Stimulated activated CD4-positive, alpha-beta T cell treated with anti-CD3 and anti-CD28 coated beads, Interleukin-4, amount 100 ng/mL, for 1 hour (primary cell): Measurements from ENCODE around the gene AKAP8L.

Source experiments
- DNase-seq: peaks from one replicate; pipeline ENCODE4 v3.0.0-alpha.2; 2020

Gene AKAP8L

DNA sequence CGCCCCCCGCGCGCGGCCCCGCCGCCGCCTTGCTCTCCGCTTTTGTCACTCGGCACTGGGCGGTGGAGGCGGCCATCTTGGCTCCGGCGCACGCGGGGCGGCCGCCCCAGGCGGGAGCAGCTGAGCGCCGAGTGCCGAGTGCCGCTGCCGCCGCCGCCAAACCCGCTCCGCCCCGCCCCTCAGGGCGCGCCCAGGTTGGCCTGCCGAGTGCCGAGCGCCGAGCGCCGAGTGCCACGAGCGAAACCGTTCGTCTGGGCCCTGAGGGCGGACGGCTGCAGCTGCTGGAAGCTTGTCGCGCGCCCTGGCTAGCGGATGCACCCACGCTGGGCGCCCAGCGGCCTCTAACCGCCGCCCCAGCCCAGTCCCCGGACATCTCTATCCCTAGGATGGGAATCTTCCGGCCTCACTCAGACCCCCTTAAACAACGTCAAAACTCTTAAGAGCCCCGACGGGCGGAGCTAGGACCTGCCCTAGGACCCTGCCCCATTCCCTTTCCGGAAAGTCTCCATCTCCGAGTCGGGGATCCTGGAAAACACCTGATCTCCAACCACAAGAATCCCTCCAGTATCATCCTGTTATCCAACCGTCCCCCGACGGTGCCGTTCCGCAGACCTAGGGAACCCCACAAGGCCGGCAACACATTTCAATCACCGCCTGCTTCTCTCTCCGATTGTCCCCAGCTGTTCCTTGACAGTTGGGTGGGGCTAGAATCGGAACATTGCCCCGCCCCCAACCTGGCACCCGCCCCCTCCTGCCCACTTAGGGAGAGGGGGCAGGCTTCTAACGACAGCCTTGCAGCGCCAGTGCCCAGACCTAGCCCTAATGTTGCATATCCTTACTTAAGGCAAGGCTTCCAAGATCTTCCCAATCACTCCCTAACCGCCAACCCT, 14.1 kb upstream of the AKAP8L start:
- DNase-seq = peak; percentile 95

DNA sequence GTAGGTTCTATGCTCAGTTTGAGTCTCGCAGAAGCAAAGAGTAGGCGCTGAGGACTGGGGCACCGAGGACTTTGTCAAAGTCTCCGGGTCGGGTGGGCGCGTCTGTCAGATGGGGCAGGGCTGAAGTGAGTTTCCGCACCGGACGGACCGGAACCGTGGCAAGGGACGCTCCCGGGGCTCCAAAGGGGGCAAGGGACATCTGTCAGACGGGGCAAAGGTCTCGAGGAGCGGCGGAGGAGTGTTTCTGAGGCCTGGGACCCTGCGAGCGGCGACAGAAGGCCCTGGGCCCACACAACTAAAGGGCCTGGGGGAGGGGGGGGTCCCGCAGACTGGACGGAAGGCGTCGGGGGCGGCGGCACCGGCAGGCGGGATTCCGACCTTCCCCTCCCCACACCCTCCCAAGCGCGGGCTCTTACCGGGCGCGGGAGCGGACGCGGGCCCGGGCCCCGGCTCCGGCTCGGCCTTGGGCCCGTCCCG, 13.3 kb upstream of the AKAP8L start:
- DNase-seq = peak; percentile 26

DNA sequence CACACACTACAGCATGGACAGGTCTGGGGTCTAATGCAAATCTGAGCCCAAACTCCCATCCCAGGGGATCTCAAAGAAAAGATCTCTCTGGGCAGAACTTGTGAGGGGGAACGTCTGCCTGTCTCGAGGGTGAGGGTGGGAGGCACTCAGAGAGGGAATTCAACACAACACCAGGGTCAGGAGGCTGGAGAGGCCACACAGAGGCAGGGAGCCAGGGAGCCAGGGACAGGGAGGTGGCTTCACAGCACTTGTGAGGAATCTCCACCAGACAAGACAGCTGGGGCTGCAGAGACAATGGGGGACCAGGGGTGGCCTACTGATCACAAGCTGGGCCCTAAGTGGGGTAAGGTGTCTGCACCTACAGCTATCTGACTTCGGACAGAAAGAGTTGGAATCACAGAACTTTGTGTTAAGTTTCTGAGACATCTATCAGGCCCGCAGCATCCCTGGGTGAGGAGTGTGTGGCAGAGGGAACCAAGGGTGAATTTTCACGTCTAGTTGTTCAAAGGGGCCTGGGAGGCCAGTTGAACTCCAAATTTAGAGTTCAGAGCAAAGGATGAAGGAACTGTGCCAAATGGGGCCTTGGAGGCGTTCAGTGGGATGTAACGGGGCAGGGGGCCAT, 12.7 kb upstream of the AKAP8L start:
- no peak for DNase-seq

DNA sequence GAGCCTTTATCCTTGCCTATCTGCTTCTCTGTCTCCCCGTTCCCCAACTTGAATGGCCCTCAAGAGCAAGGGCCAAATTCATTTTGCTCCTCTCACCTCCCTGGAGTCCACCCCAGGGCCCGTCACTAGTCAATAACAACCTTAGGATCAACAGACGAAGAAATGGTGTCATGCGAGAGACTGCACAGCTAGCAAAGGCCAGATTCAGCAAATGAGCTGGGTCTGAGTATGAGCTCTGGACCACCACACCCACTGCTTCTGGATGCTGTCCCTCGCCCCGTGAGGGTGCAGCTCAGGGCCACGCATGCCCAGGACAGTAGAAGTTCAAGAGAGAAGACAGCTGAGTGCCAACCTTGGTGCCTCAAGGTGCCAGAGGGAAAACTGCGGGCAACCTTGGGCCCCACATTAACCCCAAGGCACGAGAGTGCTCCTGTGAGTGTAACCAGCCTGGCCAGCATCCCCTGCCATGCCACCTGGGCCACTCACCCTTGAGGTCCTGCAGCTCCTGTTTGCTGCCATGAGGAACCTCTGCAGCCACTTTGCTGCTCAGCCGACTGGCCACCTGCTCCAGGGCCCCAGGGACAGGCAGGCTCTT, 11.8 kb upstream of the AKAP8L start:
- DNase-seq = no peak

DNA sequence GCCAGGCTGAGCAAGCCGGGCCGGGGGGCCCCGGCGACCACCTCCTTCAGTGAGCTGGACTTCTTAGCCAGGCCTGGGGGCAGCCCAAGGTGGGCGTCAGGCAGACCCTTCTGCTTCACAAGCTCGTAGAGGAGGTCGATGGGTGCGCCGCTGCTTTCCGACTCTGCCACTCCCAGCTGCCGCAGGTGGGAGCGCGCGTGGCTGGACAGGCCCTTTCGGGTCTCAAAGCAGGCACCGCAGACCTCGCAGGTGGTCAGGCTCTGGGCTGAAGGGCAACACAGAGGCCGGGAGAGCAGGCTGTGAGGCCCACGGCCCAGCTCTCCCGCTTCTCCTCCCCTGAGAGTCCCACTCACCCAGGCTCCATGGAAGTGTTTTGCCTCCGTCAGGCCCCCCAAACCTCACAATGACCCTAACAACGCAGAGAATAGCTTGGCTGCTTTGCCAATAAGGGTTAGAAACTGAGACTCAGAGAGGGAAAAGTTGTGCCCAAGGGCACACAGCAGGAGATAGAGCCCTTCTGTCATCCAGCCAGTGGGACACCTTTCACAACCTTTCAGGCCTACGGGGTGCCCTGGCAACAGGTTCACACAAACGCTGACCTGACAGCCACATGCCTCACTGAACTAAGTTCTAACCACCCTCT, 11.2 kb upstream of the AKAP8L start:
- DNase-seq = no peak

DNA sequence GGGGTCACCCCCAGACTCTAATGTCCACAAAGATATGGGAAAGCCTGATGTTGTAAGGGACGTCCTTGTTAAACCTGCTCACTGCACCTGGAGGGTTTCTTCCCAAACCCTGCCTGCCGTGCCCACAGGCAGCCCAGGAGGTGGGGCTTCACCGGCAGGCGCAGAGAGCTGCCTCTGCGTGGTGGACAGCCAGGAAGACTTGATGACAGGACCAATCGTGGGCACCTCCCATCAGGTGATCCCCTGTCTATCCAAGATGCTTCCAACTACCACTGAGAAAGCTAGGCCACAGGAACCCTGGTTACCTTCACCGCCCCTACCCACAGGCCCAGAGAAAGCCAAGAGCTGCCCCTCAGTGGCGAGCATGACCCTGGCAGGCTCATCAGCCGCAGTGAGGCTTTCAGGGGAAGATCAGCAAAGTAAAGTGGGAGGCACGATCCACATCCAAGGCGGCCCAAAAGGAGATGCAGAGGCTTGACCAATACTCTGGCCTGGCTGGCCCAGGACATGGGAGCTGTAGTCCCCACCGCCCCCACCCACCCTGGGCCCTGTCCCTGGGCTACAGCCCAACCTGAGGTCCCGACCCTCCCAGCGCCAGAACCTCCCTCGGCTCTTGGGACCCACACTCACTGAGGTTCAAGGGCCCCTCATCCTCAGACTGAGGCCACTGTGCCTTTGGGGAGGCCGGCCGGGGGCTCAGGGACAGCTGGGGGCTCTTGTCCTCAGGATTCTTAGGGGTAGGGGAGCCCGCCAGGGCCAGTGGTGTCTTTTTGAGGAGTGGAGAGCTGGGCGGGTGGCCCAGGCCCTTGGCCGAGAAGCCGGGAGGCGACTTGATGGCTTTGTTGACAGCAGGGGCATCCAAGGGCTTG, 10.4 kb upstream of the AKAP8L start:
- no peak for DNase-seq

DNA sequence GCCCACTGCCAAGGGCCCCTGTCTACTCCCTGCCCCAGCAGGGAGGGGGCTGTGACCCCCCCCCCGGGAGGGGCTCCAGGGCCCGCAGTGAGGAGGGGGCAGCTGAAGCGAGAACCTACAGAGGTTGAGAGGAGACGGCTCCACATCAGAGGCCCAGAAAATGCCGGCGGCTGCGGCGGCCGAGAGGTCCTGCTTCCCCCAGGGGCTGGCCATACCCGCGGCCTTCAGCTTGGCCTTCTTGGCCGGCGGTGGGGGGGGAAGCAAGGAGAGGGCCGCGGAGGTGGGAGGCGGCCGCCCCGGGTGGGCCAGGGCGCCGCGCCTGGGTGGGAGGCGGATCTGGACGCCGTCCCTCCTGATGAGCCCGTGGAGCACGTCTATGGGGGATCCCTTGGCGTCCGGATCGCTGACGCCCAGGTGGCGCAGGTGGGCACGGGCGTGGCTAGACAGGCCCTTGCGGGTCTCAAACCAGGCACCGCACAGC, 9.2 kb upstream of the AKAP8L start:
- DNase-seq = no peak

DNA sequence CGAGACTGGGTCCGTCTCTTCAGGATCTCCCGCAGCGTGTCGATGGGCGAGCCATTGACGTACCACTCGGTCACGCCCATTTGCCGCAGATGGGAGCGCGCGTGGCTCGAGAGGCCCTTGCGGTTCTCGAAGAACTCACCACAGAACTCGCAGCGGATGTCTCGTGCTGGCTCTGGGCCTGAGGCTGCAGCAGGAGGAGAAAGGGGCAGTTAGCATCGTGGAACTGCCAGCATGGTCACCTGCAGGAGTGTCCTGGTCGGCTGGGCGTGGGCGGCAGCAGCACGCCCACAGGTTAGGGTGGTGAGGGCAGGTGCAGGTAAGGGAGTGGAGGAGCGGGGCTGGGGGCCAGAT, 8.5 kb upstream of the AKAP8L start:
- no peak for DNase-seq

DNA sequence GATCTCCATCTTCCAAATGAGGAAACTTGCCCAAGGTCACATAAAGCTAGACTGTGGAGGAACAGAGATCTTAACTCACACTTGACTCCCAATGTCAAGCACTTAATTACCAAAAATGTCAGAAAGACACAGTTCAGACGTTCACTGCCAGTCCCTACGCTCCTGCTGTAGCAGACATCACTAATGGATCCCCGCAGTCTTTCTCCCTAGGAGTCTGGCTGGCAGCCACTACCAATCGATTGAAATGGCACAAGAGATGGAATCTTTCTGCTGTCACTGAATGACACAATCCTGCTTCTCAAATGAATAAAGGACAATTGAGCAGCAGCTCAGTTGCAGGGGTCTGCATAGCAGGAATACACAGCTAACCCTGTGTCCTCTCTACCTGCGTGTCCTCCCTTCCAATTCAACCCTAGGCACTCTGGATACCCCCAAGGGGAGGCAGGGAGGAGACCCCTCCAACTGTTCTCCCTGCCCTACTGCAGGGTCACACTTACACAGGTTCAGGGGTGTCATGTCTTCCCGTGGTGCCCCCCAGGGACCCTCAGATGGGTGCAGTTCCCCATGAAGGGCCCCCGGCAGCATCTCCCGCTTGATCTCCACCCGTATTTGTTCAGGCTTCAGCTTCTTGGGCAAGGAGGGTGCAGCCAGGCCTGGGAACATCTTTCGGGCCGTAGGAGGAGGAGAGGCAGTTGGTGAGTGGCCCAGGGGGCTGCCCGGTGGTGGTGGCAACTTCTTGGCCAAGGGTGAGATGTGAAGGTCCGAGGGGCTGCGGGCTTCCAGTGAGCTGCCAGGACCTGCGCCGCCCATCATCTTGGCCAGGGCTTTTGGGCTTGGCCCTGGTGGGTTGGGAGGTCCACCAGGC, 7.9 kb upstream of the AKAP8L start:
- DNase-seq = no peak

DNA sequence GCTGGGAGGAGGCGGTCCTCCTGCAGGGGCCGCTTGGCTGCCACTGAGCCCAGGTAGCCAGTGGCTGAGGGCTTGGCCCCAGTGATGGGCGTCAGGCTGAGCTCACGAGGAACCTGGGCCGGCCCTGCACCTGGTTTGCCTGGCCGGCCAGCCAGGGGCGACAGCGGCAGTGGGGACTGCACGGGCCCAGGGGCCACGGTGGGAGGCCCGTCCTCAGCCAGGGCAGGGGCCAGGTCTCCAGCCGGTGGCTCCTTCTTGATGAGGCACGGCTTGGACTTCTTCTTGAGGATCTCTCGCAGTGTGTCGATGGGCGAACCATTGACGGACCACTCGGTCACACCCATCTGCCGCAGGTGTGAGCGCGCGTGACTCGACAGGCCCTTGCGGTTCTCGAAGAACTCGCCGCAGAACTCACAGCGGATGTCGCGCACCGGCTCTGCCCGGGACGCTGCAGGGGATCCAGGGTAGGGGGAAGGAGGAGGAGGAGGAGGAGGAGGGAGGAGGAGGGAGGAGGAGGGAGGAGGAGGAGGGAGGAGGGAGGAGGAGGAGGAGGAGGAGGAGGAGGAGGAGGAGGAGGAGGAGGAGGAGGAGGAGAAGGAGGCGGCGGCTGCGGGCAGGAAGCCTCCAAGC, 6.6 kb upstream of the AKAP8L start:
- no peak for DNase-seq

DNA sequence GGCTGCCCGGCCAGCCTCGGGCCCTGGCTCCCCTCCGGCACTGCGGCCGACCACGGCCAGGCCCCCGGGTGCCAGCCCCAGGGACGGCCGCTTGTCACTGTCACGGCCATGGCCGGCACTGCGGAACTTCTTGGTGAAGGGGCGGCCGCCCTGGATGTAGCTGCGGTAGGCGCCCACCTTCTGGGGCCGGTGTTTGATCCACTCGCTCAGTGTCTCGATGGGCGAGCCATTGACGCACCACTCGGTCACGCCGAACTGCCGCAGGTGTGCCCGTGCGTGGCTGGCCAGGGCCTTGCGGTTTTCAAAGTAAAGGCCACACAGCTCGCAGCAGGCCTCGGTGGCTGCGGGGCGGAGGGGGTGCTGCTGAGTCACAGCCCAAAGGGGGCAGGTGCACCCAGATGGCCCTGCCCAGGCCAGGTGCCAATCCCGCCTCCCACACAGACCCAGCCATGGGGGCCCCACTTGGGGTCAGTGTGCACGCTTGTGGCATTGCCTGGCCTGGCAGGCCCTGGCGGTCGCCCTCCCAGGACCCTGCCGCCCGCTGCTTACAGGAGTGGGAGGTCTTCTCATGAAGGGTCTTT, 6.0 kb upstream of the AKAP8L start:
- DNase-seq = no peak

DNA sequence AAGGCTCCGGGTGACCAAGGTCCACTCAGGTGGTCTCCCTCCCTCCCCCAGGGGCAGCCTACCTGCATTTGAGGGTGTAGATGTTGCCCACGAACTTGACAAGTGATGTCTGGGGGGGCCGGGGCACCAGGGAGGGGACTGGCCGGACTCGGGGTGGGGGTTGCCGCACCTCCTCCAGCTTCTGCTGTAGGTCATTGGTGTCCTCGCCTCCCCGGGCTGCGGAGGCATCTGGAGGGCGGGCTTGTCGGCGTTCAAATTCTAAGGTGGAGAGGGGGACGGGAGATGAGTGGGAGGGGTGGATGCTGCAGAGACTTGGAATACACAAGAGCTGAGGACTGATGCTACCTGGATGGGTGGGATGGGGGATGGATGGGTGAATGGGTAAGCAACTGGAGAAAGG, 5.3 kb upstream of the AKAP8L start:
- DNase-seq = no peak

DNA sequence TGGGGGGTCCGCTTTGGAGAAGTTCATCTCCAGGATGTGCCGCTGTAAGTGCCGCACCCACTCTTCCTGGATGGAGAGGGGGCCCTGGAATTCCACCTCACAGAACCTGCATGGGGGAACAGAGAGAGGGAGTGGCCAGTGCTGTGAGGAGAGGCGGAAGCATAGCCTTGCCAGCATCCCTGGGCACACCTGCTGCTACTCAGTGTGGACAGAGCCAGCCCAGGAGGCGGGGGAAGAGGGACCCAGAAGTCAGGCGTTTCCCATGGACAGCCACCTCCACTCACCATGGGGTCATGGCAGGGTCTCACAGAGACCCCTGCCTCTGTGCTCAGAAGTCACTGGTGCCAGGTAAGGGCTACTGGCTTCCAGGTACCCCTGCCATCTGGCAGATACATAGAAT, 4.3 kb upstream of the AKAP8L start:
- DNase-seq = no peak

DNA sequence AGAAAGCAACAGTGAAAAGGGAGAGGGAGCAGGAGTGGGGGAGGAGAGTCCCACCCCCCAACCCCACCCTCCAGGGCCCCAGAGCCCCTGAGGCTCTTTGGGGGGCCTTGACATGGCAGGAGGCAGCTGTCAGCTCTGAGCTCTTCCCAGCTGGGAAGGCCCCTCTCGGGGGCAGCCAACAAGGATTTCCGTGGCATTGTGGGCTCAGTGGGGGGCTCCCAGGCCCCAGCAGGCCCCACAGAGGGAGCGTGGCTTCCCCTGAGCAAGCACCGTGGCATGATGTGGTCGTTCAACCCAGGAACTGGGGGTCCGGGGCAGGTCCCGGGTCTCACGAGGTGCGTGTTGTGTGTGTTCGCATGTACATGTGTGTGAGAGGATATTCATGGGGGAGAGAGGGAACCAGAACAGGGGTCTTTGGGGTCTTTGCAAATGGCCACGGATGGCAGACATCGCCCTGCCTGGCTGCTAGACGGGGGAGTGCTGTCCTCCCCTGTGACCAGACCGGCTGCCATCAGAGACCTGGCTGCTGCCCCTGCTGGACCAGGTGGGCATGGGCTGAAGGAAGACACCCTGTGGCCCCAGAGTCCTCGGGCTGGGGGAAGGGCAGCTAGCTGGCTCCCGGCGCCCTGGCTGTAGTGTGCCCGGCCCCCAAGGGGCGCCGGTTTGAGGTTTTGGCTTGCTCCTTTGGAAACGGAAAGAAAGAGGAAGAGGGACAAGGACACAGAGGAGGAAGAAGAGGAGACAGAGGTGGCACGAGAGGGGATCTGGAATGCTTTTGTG, 3.7 kb upstream of the AKAP8L start:
- no peak for DNase-seq

DNA sequence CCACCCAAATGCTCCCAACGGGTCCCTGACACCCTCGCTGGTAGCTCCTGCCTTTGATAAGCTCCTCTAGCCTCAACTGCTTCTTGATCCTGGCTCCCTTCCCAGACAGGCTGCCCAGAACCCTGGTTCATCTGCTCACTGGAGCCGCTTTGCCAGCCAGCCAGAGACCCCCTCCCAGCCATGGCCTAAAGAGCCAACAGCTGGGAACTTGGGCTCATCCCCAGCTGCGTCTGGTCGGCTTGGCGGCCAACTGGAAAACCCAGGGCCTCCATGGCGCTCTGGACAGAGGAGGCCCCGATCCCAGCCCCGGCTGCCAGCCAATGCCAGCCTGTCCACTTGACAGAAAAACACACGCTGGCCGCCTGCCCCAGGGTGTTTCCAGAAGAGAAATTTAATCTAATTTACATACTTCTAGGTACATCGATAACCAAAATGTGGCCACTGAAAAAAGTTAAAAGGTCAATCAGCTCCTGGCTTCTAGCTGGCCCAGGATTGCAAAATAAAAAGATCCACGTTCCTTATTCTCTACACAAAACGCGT, 3.0 kb upstream of the AKAP8L start:
- DNase-seq = no peak

DNA sequence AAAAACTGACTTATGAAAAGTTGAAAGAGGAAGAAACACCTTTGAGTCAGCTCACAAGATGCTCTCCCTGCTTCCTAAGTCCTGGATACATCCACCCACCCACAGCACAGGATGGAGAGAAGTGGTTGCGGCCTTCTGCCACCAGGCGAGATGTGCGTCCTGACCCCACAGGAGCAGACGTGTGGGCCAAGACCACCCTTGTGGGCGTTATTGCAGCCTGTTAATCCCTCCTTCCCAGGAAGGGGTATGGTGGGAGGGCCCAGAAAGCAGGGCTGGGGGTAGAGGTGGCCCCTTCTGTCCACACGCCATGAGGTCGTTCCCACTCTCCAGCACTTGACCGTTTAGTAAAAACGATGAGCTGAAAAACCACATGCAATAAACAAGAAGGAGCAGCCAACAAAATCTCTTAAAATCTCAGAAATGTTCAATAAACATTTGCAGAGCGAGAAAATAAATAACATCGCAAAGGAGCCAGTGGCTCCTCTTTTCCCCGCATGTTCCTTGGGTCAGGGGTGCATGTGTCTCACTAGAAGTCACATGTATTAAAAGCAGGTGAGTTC, 2.4 kb upstream of the AKAP8L start:
- no peak for DNase-seq

DNA sequence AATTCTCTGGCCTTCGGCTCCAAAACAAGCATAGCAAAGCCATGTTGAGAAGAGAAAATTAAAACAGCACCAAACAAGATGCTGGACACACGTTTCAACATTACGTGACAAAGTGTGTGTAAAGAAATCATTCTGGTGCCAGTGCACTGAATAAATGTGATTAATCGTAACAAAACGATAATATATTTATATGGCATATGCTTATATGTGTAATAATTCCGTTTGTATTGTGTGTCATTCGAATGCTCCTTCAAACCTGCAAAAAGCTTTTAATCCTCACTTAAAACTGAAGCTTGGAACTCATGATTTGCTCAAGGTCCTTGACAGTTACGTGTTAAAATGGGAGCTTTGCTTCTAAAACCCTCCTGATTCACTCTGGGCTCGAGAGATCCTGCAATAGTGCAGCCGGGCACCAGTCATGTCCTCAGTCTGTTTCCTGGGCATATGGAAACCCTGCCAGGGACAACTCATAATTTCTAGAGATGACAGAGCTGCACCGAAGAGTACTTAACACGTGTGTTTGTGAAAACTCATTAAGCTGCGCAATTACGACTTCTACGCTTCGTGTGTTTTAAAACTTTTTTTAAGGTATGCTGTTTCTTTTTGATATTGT, 731 bp upstream of the AKAP8L start:
- DNase-seq = no peak

DNA sequence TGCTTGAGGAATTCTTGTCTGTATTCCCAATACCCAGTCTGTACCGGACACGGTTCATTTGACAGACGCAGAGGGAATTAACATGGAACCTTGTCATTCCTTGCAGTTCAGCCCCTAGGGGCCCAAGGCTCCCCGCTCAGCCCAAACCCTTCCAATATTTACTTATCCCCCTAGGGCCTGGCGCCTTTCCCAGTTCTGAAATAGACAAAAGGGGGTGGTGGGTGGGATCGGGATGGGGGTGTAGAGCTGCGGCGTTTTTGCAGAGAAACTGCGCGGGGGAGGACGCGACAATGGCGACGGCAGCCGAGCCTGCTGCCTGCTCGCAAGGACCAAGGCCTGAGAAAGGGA, 583 bp downstream of the AKAP8L start:
- DNase-seq = peak; percentile 20

DNA sequence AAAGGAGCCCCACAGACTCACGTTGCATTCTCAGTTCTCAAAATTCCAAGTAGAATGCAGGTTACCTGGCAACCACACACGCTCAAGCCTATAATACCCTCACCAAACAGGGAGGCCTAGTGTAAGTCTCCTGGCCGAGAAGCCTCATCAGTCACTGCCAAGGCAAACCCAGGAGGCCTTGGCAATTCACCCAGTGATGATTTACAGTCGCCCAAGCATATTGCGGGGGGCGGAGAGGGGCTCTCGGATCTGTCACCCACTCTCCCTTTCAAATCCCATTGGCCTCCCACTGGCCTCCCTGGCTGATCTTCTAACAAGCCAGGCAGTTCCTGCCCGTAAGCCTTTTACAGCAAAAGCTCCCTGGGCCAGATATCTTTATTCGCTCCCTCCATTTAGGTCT, 1.1 kb downstream of the AKAP8L start:
- no peak for DNase-seq
